SK-N-MC (cell line): ENCODE results near the gene PRSS33.

ENCODE experiments used
- DNase-seq: peaks from one replicate; pipeline ENCODE4 v3.0.0-alpha.2; 2011; ENCODE audit warnings: low read depth, low spot score
- H3K27ac ChIP-seq: fragments of 200-600 bp; sonication (generic); 2 replicates; pipeline ENCODE4 v1.5.1; 2016; ENCODE audit warnings: mixed run types
- H3K36me3 ChIP-seq: fragments of 200-600 bp; sonication (generic); 2 replicates; pipeline ENCODE4 v1.6.1; 2017; ENCODE audit warnings: antibody characterized with exemption, low read length, mixed read lengths; ENCODE audit not compliant: insufficient read depth
- H3K4me3 ChIP-seq: fragments of 200-600 bp; sonication (generic); 2 replicates; pipeline ENCODE4 v1.5.1; 2016
- H3K9ac ChIP-seq: fragments of 200-600 bp; sonication (generic); 2 replicates; pipeline ENCODE4 v1.8.0; 2017; ENCODE audit warnings: mixed run types, mixed read lengths; ENCODE audit not compliant: insufficient read length
- H3K9me3 ChIP-seq: fragments of 200-600 bp; sonication (generic); 2 replicates; pipeline ENCODE4 v1.6.1; 2017; ENCODE audit warnings: low read depth, mild to moderate bottlenecking, antibody characterized with exemption, low read length, moderate library complexity, mixed read lengths
- EZH2 ChIP-seq: fragments of 200-600 bp; sonication (generic); IDR thresholded peaks from one replicate; pipeline ENCODE4 v1.6.1; 2017; ENCODE audit warnings: antibody characterized with exemption
- FOXP2 ChIP-seq: optimal IDR thresholded peaks from 2 replicates; pipeline ENCODE3; 2011; ENCODE audit warnings: mild to moderate bottlenecking, moderate library complexity; ENCODE audit not compliant: insufficient read depth; ENCODE audit errors: extremely low read length, control extremely low read depth
- POLR2AphosphoS5 ChIP-seq: IDR thresholded peaks from 2 replicates; pipeline ENCODE4 v1.6.1; 2012; ENCODE audit warnings: mild to moderate bottlenecking, low read depth, low read length, borderline replicate concordance

PRSS33 gene

GRCh38 chr16:2756288-2757015 lies 30.9 kb downstream of the PRSS33 start:
- H3K4me3 ChIP-seq: no peak overlapping the region
- H3K36me3 ChIP-seq: peaks cover 80% of the 10 kb centered on the region
- H3K9ac ChIP-seq: no peak overlapping the region
- no peak for DNase-seq
- TF ChIP-seq FOXP2: no peak
- TF ChIP-seq EZH2: no peak
- TF ChIP-seq POLR2AphosphoS5: no peak
- H3K27ac ChIP-seq: no peak overlapping the region
- no peaks in the 10 kb centered on the region for H3K9me3 ChIP-seq

DNA sequence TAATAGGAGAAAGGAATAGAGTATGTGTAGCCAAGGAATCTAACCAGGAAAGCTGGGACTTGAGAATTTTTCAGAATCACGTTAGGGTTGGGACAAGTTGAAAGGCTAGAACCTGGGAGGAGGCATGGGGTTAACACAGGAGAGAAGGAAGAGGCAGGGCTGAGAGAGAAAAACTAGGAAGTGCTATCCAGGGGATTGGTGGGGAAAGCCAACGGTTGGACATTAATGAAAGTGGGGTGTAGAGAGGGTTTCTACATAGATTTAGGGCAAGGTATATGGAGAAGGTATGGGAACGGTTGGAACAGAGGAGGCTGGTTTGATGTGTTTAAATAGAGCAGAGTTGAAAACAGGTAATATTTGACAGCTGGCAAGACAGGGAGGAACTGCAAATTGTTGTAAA lies 32.2 kb downstream of the PRSS33 start:
- no peak for DNase-seq
- no peaks in the 10 kb centered on the region for H3K9me3 ChIP-seq
- H3K36me3 ChIP-seq: peaks cover 67% of the 10 kb centered on the region
- TF ChIP-seq POLR2AphosphoS5 (no peak), FOXP2 (no peak), EZH2 (no peak)
- peak overlapping the region; percentile 94 for H3K9ac ChIP-seq
- H3K4me3 ChIP-seq: peak overlapping the region; percentile 96
- H3K27ac ChIP-seq: peak overlapping the region; percentile 29

GRCh38 chr16:2753733-2754020 lies 33.7 kb downstream of the PRSS33 start:
- DNase-seq: no peak
- H3K9me3 ChIP-seq: no peaks in the 10 kb centered on the region
- TF ChIP-seq POLR2AphosphoS5 (no peak), EZH2 (no peak), FOXP2 (no peak)
- peaks cover 53% of the 10 kb centered on the region for H3K36me3 ChIP-seq
- H3K4me3 ChIP-seq: peak overlapping the region; percentile 96
- H3K9ac ChIP-seq: peak overlapping the region; percentile 94
- H3K27ac ChIP-seq: peak overlapping the region; percentile 99

- Histone ChIP-seq H3K36me3 (peaks cover 47% of the 10 kb centered on the region), H3K4me3 (peak overlapping the region; percentile 96), H3K9me3 (no peaks in the 10 kb centered on the region), H3K9ac (peak overlapping the region; percentile 94), H3K27ac (peak overlapping the region; percentile 99)
- DNase-seq: no peak
- no peak for TF ChIP-seq FOXP2
- 0 out of 2 replicates have a peak, but pooled peaks have one; percentile 20 for TF ChIP-seq POLR2AphosphoS5
- no peak for TF ChIP-seq EZH2
These were observed 34.3 kb downstream of the PRSS33 start for GRCh38 chr16:2752850-2753732.

GRCh38 chr16:2752035-2752849 lies 35.1 kb downstream of the PRSS33 start, which contains the start of gene SRRM2:
SRRM2 (plus strand) TSS chr16:2752638; CDS start chr16:2756365, 3,727 bp downstream.
- Histone ChIP-seq H3K36me3 (peaks cover 38% of the 10 kb centered on the region), H3K27ac (peak within 1 kb of the TSS; percentile 99), H3K4me3 (peak within 1 kb of the TSS; percentile 96), H3K9me3 (no peaks in the 10 kb centered on the region), H3K9ac (peak within 1 kb of the TSS; percentile 94)
- TF ChIP-seq EZH2 (no peak), FOXP2 (peak; percentile 60), POLR2AphosphoS5 (peak; percentile 72)
- DNase-seq: peak; percentile 86

DNA sequence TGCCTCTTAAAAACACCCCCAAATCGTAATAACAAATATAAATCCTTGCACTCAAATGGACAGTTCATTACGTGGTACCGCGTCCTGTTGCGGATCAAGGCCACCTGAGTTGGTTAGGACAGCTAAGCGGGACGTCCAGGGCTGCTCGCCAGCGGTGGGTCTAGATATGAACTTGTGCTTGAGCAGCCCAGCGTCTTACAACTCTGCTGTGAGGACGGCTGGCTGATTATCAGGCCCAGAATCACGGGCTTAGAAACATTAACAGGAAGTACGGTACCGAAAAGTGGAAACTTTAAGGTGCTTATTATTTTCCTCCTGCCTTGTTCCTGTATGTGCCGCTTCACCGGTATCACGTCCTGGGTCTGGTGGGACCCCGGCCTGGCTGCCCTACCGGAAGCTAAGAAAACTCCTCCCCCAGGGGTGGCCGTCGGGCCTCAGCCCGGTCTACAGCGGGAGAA lies 35.8 kb downstream of the PRSS33 start:
- Histone ChIP-seq H3K9ac (peak overlapping the region; percentile 94), H3K9me3 (no peaks in the 10 kb centered on the region), H3K36me3 (peaks cover 32% of the 10 kb centered on the region), H3K4me3 (peak overlapping the region; percentile 96), H3K27ac (peak overlapping the region; percentile 99)
- DNase-seq: no peak
- TF ChIP-seq POLR2AphosphoS5 (no peak), FOXP2 (no peak), EZH2 (no peak)

- no peak for DNase-seq
- Histone ChIP-seq H3K36me3 (peaks cover 15% of the 10 kb centered on the region), H3K27ac (no peak overlapping the region), H3K9me3 (no peaks in the 10 kb centered on the region), H3K4me3 (no peak overlapping the region), H3K9ac (no peak overlapping the region)
- TF ChIP-seq FOXP2: no peak
- TF ChIP-seq POLR2AphosphoS5: no peak
- no peak for TF ChIP-seq EZH2
These were observed 37.4 kb downstream of the PRSS33 start for GRCh38 chr16:2749936-2750335.

GRCh38 chr16:2749476-2749875 lies 37.9 kb downstream of the PRSS33 start:
- no peak overlapping the region for H3K9ac ChIP-seq
- H3K4me3 ChIP-seq: no peak overlapping the region
- TF ChIP-seq EZH2 (no peak), FOXP2 (no peak), POLR2AphosphoS5 (no peak)
- no peak for DNase-seq
- H3K27ac ChIP-seq: no peak overlapping the region
- no peaks in the 10 kb centered on the region for H3K9me3 ChIP-seq
- H3K36me3 ChIP-seq: peaks cover 12% of the 10 kb centered on the region
